Skin epidermis (tissue), 12 donors: ENCODE measurements around the gene ASCL4.

ENCODE experiments used
- H3K27ac ChIP-seq, 21 experiments: fragments of 200-600 bp; sonication (generic) in 11 of 21; one replicate each; pipeline ENCODE4 v1.5.0; 2020; ENCODE audit warnings: mild to moderate bottlenecking in 3 of 21, inconsistent platforms in 2 of 21, moderate library complexity in 2 of 21
- H3K4me3 ChIP-seq, 7 experiments: fragments of 200-600 bp; sonication (generic) in 2 of 7; one replicate each; pipeline ENCODE4 v1.5.0; 2020; ENCODE audit warnings: inconsistent platforms in 2 of 7, mild to moderate bottlenecking in 2 of 7, moderate library complexity in 1 of 7

Gene ASCL4

DNA sequence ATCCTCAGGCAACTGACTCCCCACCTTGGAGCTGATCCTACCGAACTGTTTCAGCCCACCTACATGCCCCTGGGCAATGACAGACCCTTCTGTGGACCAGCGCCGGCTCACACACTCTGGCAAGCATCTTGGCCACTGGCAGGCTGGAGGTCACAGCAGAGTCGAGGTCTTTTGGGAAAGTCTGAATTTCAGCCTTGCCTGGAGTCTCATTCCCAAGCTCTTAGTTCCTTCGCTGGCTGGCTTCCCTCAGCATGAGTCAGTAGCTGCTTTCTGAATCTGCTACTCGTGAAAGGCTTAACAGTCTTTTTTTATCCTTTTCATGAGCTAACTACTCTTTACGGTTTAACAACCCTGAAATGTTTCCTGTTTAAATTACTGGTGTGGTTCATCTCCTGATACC lies 44.5 kb downstream of the ASCL4 start:
- Histone ChIP-seq H3K4me3 (no peak overlapping the region), H3K27ac (no peak overlapping the region)

DNA sequence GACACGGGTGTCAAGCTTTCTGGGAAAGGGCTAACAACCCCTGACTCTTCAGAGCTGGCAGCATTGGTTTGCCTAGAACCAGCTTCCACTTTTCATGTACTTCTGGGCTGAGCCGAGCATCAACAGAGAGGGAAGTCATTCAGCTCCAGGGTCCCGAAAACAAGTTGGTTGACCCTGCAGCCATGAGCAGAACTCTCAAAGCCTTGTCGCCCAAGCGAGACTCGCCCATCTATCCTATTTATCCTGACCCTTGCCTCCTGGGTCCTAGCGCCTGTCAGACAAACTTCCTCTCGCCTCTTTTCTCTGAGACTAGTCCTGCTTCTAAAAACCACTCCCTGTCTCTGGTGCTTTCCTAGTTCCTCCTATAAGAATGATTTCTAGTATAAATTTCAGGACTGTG lies 47.9 kb downstream of the ASCL4 start:
- H3K4me3 ChIP-seq: no peak overlapping the region

More for the DNA sequence above, 47.9 kb downstream of the ASCL4 start:
- no peak overlapping the region for H3K27ac ChIP-seq
